GDM1 (cell line): ENCODE results near the gene HS3ST3A1.
"Not testable (repeated sequence)": the region's sequence is repeated elsewhere in the genome, so short reads cannot be mapped to it uniquely, and the experiment has no call there.

Experiments
- DNase-seq: peaks from one replicate; lab custom pipeline; 2025; lab: John Stamatoyannopoulos, UW

Gene HS3ST3A1

DNA sequence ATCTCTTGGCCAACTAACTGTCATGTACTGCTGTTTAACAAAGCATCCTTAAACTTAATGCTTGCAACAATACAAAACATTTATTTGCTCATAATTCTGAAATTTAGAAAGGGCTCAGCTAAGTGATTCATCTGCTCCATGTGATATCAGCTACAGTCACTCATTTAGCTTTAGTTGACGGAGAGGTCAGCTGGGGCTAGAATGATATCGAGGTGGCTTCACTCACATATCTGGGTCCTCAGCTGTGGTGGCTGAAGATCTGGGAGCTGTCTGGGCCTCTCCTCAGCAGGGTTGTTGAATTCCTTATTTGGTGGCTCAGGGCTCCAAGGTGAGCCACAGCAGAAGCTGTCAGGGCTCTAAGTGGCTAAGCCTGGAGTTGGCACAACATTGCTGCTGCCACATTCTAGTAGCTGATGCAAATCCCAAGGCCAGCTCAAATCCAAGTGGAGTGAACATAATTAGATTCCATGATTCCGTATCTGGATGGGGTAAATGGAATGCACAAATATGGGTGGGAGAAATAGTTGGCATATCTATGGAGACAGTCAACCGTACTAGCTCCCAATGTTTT lies 62.8 kb downstream of the HS3ST3A1 start:
- DNase-seq, result no peak

DNA sequence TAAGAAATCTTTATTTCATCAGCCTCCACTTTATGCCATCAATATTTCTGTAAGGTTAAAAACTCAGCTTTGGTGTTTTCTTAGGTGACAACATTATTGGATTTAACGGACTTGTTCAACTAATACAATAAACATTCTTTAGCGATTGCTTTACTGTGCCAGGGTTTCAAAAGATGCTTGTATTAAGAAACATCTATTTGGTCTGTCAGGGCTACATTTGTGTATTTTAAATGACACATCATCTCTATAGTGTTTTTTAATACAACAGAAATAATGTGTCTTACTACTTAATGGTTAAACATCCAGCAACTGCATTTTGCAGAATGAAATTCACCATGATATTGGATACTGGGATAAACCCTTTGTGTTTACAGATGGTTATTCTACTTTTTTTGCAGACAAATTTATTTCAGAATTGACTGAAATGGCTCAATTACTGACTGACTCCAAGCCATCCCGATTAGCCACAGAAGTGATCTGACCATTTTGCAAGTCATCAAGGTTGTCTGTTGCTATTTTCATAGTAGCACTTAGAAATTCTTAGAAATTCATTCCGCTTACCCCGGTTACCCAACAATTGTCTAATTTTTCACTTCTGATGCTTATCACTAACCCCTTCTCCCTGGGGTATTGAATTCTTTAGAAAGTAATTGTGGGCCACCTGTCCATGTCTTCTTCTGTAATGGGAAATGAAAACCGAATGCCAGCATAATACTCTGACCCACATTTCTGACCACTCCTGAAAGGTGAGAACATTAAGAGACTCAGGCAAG lies 63.7 kb downstream of the HS3ST3A1 start:
- DNase-seq, result no peak

DNA sequence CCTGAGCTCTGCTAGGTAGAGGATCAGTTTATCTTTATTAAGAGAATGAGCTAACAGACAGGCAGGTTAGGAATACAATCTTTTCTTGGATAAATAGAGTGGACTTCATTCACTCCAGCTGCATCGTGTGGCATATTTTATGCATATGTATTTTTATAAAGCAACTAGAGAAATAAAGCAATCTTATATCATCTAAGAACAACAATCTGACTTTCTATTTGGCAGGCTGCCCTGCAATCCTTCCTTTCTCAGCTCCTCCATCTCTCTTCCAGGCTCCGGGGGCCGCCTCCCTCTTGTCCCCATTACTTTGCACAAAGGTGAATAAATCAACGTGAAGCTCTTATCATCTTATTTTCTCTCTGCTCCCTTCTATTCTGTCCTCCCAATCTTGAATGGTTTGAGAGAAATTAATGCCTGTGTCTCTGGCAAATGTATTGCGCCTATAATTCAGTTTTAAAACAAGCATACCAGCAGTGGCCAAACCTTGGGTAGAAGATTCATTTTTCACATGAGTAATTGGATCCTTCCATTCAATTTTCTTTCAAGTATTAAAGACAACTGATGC lies 64.5 kb downstream of the HS3ST3A1 start:
- no peak for DNase-seq

DNA sequence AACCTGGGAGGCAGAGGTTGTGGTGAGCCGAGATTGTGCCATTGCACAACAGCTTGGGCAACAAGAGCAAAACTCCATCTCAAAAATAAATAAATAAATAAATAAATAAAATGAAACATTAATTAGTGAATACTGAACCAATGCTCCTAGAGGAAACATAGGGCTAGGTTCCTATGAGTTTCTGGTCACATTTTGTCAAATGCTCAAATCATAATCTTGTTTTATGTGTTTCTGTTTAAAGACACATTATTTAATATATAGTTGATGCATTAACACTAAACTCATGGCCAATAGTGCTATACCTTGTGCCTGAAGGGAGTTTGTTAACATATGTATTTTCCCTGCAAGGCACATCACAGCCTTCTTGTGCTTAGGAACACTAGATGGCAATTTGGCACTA lies 66.8 kb downstream of the HS3ST3A1 start:
- DNase-seq, result no peak

DNA sequence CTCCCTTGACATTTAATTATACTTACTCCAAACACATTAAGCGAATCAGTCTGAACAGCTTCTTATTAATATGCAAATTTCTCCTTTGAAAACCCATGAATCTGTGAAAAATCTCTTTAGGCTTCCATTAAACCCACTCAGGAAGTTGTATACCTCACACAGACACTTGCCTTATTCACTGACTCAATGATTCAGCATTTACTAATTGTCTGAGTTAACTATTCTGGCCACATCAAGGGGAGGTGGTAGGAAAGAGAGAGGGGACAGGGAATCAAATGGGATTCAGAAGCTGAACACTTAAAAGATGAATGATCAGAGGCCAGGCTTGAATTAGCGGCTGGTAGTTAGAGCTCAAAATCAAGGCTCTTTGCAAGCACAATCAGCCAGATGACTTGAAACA lies 70.0 kb downstream of the HS3ST3A1 start:
- DNase-seq, result no peak

DNA sequence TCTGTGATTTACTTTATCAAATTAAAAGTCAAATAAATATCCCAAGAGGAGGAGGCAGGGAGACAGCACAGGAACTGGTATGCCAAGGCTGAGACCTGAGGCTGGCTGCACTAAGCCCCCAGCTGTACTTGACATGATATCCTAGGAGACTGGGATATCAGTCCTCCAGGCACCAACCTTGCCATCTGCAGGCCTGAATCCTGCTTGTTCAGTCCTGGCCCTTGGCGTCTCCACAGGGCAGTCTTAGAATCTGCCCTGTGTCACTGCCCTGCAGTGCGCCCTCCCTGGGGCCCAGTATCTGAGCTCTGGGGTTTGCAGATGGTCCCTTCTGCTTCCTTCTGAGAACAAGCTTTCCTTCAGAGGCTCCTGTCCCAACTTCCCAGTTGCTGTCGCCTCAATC lies 75.9 kb downstream of the HS3ST3A1 start:
- DNase-seq, result no peak

DNA sequence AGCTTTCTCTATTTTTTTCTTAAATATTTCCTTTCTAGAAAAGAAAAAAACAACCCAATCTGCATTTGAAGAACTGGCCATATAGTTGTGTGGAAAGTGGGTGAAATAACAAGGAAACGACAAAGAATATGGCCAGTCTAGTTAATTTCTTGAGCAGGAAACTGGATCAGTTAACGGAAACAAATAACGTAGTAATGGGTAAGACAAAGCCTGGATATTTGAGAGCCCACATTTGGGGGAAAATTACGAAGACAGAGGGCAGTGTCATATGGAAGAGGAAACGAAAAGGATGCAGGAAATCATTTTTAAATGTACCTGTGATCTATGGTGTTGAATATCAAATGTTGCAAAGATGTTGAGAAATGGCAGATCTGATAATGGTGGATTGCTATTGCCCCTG lies 78.6 kb downstream of the HS3ST3A1 start:
- no peak for DNase-seq

DNA sequence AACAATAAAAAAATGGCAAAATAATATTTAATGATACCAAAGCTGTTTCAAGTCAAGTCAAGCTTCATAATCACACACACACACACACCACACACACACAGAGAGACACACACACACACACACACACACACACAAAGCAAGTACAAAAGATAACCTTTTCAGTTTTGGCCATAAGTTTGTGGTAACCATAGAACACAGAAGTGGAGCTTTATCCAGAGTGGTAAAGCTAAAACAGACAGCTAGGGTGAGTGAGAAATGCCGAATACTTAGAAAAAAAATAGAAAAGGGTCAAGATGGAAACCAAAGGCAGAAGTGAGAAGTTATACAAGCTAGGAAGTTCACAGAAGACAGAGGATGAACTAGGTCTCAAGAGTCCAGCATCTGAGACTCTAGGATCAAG lies 79.0 kb downstream of the HS3ST3A1 start:
- no peak for DNase-seq

DNA sequence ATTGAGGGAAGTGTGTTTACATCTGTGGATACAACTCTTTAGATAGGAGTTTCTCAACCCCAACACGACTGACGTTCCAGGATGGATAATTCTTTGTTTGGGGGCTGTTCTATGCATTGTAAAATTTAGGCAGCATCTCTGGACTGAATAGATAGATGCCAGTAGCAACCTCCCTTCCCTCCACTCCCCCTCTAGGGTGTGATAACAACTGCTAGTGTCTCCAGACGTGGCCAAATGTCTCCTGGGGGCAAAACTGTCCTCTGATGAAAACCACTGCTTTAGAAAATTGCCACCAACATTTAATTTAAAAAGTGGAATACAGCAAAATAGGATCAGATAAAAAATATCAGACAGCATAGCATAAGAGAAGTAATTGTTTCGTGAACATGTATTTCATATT lies 79.9 kb downstream of the HS3ST3A1 start:
- no peak for DNase-seq

DNA sequence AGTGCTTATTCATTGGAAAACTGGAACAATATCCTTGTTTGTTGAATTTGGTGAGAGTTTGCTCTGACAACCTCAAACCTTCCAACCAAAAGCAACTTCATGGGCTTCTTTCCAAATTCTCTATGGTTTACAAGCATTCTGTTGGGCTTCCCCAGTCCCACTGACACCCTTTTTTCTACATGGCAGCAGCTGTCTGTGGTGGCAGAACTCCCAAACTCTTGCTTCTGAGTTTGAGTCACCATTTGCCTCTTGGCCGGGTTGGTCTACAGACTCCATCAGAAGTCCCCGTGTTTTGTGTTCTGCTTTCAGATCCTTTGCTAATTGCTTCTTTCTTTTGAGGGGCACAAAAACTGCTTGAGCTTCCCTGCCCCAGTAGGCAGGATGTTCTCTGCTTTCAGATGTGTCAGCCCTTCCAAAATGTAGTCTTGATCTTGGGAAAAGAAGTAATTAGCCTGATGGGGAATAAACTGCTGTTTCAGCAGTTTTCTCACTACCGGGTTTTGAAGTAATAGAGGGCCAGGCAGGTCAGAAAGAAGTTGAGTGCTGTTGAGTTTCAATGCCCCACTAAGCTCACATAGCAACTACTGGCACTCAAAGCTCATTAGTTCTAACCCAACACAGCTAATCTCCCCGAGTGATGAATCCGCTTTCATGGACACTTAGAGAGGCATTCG lies 80.7 kb downstream of the HS3ST3A1 start:
- DNase-seq, result no peak

DNA sequence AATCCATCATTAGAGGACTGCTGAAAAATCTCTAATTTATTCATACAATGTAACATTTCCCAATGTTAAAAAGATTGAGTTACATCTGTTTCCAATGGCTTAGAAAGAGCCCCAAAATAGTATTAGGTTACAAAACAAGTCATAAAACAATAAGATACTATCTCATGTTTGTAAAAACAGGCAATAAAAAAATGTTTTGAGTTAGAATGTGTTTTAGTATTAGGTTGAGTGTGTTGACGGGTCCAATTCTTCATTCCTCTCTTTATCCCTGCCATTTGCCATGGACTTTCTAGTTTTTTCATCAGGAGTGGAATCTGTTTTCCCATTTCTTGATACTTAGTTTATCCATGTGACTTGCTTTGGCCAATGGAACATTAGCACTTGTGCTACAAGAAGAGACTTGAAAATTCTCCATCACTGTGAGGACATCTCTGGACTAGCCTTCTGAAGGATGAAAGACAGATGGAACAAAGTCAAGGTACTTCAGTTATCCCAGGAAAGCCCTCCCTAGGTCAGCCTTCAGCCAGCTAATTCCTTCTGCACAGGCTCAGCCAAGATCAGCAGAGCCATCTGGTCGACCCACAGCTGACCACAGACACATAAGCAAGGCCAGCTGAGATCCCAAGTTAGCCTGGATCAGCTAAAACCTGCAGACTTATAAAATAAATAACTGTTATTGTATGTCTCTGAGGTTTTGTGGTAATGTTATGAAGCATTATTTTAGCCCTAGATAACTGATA lies 83.3 kb downstream of the HS3ST3A1 start:
- no peak for DNase-seq

DNA sequence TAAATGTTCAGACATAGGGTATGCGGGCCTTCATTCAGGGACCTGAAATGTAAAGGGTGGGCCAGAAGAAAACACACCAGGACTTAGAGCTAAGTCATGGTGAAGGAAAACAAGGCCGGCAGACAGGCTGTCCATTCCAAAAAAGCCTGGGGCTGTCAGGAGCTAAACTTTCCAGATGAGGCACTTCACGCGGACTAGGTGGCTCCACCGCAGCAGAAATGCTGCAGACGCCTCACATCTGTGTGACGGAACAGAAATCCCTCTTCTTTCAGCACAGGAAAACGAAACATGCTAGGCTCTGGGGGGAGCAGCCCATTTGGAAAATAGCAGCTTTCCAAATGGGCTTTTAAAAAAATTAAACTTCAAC lies 88.7 kb downstream of the HS3ST3A1 start:
- no peak for DNase-seq

DNA sequence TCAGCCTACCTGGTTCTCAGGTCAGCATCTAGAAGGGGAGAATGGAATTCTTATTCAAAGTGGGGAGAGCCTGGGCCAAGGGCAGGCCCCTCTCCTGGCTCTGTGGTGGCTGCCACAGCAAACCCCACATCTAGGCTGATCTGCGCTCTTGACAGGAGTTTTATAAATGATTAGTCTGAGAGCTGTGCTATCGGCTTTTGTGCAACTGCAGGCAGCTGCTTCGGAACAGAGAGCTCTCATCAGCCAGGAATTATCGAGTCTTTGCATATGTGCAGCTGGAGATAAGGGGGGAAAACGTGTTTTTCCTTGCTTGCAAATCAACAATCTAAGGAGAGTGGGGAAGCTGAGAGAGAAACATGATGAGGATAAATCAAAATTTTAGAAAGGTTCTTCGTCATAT lies 91.7 kb downstream of the HS3ST3A1 start:
- DNase-seq, result no peak

DNA sequence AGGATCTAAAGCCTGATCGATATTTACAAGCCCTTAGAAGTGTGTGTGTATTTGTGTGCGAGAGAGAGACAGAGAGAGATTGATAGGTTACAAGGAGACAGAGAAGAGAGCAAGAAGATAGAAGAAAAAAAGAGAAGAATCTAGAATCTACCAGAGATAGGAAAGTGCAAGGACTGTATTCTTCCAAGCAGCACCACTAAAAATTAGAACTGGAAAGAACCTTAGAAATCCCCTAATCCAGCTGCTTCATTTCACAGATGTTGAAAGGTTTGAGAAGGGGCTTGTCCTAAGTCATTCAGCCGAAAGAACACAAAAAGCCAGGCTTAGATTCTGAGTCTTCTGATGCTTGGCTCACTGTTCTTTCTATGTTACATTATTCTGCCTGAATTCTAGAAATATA lies 92.2 kb downstream of the HS3ST3A1 start:
- DNase-seq, result no peak

DNA sequence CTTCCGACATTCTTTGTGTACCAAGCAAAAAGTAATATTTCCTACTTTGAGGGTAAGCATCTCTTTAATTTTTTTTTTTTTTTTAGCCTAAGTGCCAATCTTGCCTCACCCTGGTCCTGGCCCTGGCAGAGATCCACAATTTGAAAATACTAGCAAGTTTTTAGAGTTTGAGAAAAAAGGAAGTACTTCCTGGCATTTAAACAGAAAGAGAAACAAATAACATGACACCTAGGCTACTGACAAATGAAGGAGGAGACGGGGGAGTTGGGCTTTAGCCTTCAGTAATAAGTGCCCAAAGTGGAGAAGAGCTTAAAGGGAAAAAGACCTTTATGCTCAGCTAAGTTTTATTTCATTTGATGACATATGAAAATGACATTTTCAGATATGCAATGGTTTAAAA lies 92.8 kb downstream of the HS3ST3A1 start:
- DNase-seq, result no peak

DNA sequence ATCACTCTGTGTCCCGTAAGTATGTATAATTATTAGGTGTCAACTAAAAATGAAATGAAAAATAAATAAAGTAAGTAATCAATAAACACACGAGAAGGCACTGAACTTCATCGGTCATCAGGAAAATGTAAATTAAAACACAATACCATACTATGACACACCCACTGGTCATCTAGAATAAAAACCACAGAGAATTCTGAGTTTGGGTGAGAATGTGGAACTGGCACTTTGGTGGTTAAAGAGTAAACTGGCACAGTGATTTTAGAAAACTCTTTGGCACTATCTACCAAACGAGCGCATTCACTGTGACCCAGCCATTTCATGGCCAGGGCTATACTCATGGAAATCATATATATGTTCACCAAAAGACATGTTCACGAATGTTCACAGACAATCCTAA lies 98.2 kb downstream of the HS3ST3A1 start:
- no peak for DNase-seq

DNA sequence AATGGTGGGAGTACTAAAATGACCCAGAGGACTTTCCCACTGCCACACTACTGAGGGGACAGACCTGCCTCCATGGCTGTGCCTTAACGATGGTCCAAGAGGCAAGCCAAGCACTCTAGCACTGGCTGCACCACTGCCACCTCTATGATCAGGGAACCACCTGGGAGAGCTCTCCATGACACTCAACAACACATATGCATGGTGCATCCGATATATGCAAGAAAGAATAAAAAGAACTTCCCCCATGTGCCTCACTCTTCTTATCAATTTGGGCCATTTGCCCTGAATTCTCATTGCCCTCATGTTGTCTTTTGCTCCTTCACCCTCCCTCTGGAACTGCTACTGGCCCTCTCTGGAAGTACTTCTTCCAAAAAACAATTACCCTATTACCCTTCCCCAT lies 99.5 kb downstream of the HS3ST3A1 start:
- DNase-seq, result no peak

DNA sequence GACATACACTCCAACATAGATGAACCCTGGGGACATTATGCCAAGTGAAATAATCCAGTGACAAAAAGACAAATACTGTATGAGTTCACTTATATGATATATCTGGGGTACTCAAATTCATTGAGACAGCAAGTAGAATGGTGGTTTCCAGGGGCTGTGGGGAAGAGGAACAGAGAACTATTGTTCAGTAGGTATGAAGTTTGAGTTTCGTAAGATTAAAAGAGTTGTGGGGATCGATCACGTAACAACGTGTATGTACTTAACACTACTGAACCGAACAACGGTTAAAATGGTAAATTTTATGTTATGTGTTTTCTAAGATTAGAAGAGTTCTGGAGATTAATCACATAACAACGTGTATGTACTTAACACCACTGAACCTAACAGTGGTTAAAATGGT lies 100.8 kb downstream of the HS3ST3A1 start:
- no peak for DNase-seq

DNA sequence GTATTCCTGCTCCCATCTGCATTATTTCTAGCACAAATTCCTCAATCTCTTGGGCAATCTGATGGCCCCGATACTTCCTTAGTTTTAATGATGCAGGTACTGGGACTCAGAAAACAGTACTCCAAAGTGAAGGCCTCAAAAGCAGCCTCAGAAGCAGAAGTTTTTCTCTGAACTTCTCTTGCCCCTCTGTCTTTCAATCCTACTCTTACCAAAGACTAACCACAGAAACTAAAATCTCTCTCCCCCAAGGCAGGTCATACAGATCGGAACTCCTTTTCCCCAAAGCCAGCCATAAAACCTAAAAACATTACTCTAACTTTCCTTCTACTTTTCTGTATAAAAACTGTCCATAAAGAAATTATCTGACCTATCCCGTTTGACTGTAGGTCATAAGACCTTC lies 103.5 kb downstream of the HS3ST3A1 start:
- no peak for DNase-seq

DNA sequence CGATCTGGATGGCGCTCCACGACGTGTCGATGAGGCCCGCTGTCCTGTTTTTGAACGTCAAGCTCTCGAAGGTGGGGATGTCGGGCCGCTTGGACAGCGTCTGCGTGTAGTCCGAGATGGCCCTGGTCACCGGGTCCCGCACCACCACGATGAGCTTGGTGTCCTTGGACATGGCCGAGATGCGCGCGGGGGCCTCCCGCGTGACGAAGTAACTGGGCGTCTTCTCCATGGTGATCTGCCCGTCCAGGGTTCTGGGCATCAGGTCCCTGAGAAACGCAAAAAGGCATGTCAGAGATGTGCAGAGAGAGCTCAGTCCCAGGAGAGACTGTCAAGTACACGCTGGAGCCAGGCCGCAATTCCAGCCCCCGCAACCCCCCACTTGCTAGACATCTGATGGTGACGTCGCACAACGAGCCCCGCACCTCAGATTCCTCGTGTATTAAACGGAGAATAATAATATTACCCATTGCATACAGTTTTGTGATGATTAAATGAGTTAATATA lies 105.1 kb downstream of the HS3ST3A1 start:
- DNase-seq, result not testable (repeated sequence)

DNA sequence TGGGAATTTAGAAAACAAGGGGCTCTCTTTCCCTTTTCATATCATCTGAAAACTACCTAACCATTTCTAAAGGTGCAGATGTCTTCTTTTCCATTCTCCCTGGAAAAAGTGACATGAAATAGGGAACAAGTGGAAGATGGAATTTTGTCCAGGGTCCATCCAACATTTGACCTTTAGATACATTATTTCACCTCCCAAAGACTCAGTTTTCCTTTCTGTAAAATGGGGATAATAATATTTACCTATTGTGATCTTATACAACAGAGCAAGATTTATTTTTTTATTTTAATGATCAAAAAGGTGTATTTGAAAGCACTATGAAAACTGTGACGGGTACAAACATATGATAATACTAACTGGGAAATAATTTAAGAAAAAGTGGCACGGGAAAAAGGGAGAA lies 106.3 kb downstream of the HS3ST3A1 start:
- DNase-seq, result no peak

DNA sequence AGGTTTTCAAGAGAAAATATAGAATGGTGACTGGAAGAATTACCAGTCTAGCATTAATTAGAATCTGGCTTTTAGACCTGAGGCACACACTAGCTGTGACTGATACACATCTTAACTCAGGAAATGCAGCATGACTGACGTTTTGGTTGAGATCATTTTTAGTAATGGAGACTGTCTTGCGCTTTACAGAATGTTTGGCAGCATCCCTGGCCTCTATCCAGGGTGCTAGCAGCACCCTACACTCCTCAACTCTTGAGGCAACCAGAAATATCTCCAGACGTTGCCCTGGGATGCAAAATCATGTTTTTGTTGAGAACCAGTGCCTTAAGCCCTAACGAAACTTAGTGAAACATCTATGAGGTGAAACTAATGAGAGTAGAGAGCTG lies 109.0 kb downstream of the HS3ST3A1 start:
- DNase-seq, result no peak
